Measurements from ENCODE around the gene MAP3K10. TPM values are rescaled to one million over a fixed set of nuclear protein-coding genes. Genes with fewer than 3 reads are reported as not detected.

The MAP3K10 gene
- total RNA-seq, 1 donor from 2014 or later = 3.9 TPM

GRCh38 chr19:40174092-40174491 lies 17.1 kb upstream of the MAP3K10 start:
- no peak for DNase-seq (ENCODE audit: low spot score)

DNA sequence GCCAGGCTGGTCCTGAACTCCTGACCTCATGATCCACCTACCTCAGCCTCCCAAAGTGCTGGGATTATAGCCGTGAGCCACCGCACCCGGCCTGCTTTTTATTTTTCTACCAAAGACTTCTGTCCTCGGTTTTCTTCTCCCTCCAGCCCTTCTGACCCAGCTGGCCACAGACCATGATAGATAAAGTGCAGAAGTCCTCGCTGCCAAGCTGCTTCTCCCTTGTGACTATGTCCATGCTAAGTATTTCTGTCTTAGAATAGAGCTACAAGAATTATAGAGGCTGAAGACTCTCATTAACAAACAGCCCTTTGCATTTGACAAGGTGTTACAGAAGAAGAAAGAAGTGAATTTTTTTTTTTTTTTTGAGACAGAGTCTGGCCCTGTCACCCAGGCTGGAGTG lies 15.4 kb upstream of the MAP3K10 start:
- DNase-seq (ENCODE audit: low spot score) = no peak

GRCh38 chr19:40177286-40178070 lies 13.7 kb upstream of the MAP3K10 start:
- DNase-seq (ENCODE audit: low spot score) = no peak

- DNase-seq (ENCODE audit: low spot score) = no peak
These were observed 12.5 kb upstream of the MAP3K10 start for GRCh38 chr19:40178756-40179155.

DNA sequence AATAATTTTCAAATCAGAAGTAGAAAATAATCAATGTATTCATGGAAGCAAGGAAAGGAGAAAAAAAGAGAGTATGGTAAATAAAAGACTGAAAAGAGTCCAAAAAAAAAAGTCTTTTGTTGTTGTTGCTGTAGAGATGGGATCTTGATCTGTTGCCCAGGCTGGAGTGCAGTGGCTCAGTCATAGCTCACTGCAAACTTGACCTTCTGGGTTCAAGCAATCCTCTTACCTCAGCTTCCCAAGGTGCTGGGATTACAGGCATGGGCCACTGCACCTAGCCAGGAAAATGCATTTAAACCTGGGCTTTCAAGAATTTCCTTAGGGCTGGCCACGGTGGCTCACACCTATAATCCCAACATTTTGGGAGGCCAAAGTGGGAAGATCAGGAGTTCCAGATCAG lies 7.0 kb upstream of the MAP3K10 start:
- DNase-seq (ENCODE audit: low spot score) = no peak

GRCh38 chr19:40191836-40192646 lies 815 bp downstream of the MAP3K10 start:
- peak; percentile 28 for DNase-seq (ENCODE audit: low spot score)

GRCh38 chr19:40192758-40193586 lies 1.7 kb downstream of the MAP3K10 start:
- no peak for DNase-seq (ENCODE audit: low spot score)

DNA sequence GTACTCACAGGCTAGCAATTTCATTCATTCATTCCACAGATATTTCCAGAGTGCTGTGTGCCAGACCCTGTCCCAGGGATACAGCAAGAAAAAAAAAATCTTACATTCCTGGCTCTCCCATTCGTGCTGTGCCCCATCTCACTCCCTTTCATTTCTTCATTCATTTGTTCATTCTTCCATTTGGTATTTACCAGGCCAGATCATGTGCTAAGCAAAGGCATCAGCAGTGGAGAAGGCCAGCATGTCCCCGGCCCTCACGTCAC lies 2.3 kb downstream of the MAP3K10 start:
- DNase-seq (ENCODE audit: low spot score) = no peak

DNA sequence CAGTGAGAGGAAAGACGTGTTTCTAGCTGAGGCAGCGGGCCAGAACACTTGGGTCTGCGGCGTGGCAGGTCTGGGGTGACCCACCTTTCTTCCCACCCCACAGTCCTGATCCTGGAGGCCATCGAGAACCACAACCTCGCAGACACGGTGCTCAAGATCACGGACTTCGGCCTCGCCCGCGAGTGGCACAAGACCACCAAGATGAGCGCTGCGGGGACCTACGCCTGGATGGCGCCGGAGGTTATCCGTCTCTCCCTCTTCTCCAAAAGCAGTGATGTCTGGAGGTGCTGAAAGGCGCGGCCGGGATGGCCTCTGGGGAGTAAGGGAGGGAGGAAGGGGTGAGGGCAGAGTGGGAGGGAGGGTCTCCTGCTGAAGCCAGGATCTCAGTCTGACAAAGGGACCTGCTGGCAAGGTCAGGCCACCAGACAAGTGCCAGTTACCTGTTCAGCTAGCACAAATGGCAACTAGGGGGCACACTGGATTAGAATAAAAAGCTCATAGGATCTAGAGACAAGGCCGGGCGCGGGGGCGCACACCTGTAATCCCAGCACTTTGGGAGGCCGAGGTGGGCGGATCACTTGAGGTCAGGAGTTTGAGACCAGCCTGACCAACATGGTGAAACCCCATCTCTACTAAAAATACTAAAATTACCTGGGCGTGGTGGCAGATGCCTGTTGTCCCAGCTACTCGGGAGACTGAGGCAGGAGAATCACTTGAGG lies 7.2 kb downstream of the MAP3K10 start:
- DNase-seq (ENCODE audit: low spot score) = no peak

DNA sequence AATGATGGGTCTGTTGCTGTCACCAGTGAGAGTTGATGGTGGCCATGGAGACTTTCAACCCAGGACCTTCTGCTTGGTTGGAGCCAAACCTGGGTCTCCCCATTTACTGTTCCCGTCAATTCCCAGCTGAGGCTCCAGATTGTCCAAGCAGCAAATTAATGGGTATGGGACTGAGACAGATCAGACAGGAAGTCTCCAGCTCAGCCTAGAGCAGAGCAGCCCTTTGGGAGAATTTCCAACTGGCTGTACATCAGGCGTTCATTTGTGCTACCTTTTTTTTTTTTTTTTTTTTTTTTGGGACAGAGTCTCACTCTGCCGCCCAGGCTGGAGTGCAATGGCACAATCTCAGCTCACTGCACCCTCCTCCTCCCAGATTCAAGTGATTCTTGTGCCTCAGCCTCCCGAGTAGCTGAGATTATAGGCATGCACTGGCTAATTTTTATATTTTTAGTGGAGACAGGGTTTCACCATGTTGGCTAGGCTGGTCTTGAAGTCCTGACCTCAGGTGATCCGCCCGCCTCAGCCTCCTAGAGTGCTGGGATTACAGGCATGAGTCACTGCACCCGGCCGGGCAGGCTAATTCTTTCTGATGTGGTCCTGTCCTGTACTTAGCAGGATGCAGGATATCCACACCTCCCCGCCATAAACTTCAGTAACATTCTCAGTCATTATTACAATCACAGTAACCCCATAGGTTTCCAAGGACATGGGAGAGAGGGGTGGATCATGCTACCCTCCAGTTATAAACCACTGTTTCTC lies 9.3 kb downstream of the MAP3K10 start:
- DNase-seq (ENCODE audit: low spot score) = no peak

DNA sequence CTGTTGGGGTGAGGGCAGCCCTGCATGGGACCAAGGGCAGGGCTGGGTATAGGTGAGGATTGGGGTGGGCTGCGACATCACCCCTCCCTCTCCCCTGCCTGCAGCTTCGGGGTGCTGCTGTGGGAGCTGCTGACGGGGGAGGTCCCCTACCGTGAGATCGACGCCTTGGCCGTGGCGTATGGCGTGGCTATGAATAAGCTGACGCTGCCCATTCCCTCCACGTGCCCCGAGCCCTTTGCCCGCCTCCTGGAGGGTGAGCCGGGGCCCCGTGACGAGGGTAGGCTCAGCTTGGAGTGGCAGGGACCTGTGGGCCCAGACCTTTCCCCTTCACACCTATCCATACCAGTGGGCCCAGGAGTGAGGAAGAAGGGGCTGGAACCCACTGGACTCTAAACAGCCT lies 13.2 kb downstream of the MAP3K10 start:
- no peak for DNase-seq (ENCODE audit: low spot score)

- DNase-seq (ENCODE audit: low spot score) = no peak
These were observed 14.5 kb downstream of the MAP3K10 start for GRCh38 chr19:40205760-40206159.

DNA sequence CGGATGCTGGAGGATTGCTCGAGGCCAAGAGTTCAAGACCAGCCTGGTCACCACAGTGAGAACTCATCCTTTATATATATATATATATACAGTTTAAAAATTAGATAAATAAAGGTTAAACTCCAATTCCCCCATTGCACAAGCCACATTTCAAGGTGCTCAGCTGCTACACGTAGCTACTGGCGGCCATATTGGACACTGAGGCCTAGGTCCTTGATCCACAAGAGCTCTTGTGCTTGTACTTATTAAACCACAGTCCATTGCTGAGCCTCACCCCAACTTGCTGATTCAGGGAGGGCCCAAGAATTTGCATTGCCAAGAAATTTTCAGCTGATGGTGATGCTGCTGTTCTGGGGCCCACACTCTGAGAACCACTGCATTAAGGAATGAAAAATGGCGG lies 17.4 kb downstream of the MAP3K10 start:
- DNase-seq (ENCODE audit: low spot score) = no peak

DNA sequence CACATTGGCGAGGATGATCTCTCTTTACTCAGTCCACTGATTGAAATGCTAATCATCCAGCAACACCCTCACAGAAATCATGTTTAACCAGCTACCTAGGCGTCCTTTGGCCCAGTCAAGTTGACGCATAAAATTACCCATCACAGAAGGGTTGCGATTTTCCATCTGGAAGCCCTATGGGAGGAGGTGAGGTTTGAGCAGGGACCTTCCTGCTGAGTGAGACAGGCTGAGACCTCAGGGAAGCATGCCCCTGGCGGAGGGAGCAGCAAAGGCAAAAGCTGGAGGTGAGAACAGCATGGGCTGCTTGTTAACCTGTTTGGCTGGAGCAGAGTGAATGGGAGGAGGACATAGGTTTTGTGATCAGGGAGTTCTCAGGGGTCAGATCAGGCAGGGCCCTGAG lies 19.7 kb downstream of the MAP3K10 start:
- no peak for DNase-seq (ENCODE audit: low spot score)

- DNase-seq (ENCODE audit: low spot score) = no peak
These were observed 22.1 kb downstream of the MAP3K10 start for GRCh38 chr19:40213251-40213829.

DNA sequence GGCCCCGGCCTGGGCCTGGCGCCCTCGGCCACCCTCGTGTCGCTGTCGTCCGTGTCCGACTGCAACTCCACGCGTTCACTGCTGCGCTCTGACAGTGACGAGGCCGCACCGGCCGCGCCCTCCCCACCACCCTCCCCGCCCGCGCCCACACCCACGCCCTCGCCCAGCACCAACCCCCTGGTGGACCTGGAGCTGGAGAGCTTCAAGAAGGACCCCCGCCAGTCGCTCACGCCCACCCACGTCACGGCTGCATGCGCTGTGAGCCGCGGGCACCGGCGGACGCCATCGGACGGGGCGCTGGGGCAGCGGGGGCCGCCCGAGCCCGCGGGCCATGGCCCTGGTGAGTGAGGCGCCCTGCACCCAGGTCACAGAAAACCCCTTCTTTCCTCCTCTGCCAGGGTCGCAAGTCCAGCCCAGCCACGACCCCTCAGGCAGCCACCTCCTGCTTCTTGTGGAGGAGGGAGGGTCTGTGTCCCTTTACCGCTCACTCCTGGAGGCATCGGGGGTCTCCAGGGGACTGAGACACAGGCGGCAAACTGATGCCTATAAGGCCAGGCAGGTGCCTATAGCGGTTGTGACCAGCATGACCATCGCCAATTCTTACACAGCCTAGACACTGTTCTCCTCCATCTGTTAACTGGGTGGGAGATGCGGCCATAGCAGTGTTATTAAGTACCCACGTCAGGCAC lies 22.8 kb downstream of the MAP3K10 start:
- no peak for DNase-seq (ENCODE audit: low spot score)

GRCh38 chr19:40214936-40215335 lies 23.7 kb downstream of the MAP3K10 start:
- DNase-seq (ENCODE audit: low spot score) = no peak

- DNase-seq (ENCODE audit: low spot score) = no peak
These were observed 25.0 kb downstream of the MAP3K10 start for GRCh38 chr19:40216013-40216776.

GRCh38 chr19:40216777-40217026 lies 25.5 kb downstream of the MAP3K10 start:
- DNase-seq (ENCODE audit: low spot score) = no peak
